Neuronal stem cell (in vitro differentiated cells): ENCODE measurements around the gene CYB561D2.

Experiments used
- DNase-seq: peaks from one replicate; pipeline ENCODE4 v3.0.0-alpha.2; 2013; ENCODE audit warnings: low spot score
- H2AFZ ChIP-seq: one replicate; pipeline ENCODE4 v1.6.1; 2013; ENCODE audit warnings: mild to moderate bottlenecking, low read length, inconsistent platforms
- H2AK5ac ChIP-seq: 2 replicates; pipeline ENCODE4 v1.6.1; 2013; ENCODE audit warnings: low read depth, mild to moderate bottlenecking, inconsistent platforms, low read length, moderate library complexity, mixed read lengths
- H2BK120ac ChIP-seq: 2 replicates; pipeline ENCODE4 v1.6.1; 2013; ENCODE audit warnings: low read depth, mild to moderate bottlenecking, inconsistent platforms, low read length, moderate library complexity, mixed read lengths
- H2BK12ac ChIP-seq: one replicate; pipeline ENCODE4 v1.6.1; 2013; ENCODE audit warnings: low read length, inconsistent platforms
- H2BK15ac ChIP-seq: 2 replicates; pipeline ENCODE4 v1.6.1; 2013; ENCODE audit warnings: mild to moderate bottlenecking, low read length, inconsistent platforms, mixed read lengths
- H2BK5ac ChIP-seq: one replicate; pipeline ENCODE4 v1.6.1; 2013; ENCODE audit warnings: inconsistent platforms, mild to moderate bottlenecking, low read length, moderate library complexity
- H3K14ac ChIP-seq: one replicate; pipeline ENCODE4 v1.6.1; 2013; ENCODE audit warnings: low read length, inconsistent platforms
- H3K18ac ChIP-seq: 2 replicates; pipeline ENCODE4 v1.6.1; 2013; ENCODE audit warnings: low read length, inconsistent platforms
- H3K23ac ChIP-seq: 2 replicates; pipeline ENCODE4 v1.6.1; 2013; ENCODE audit warnings: low read depth, mild to moderate bottlenecking, mixed read lengths, low read length, inconsistent platforms; ENCODE audit not compliant: poor library complexity
- H3K27ac ChIP-seq: replicated peaks from 3 replicates; pipeline ENCODE4 v1.5.1; 2013; ENCODE audit warnings: low read length, inconsistent platforms
- H3K27me3 ChIP-seq, 3 experiments: 2 replicates each; pipeline ENCODE4 v1.6.1; 2013; ENCODE audit warnings: low read length in 3 of 3, mild to moderate bottlenecking in 2 of 3, inconsistent platforms in 1 of 3, low read depth in 1 of 3, mixed read lengths in 1 of 3, moderate library complexity in 1 of 3; ENCODE audit not compliant: control insufficient read depth in 3 of 3, insufficient read depth in 3 of 3
- H3K36me3 ChIP-seq, 2 donors: replicated peaks in 1 of 2; 2 replicates each; pipeline ENCODE4 v1.6.1; 2013; ENCODE audit warnings: low read length in 2 of 2; ENCODE audit not compliant: control insufficient read depth in 2 of 2, insufficient read depth in 2 of 2
- H3K4ac ChIP-seq: 2 replicates; pipeline ENCODE4 v1.6.1; 2013; ENCODE audit warnings: inconsistent platforms, mild to moderate bottlenecking, low read length, moderate library complexity
- H3K4me1 ChIP-seq, 2 donors: 1 replicate in 1 of 2; 2 replicates in 1 of 2; pipeline ENCODE4 v1.6.1; 2013; ENCODE audit warnings: low read length in 2 of 2, low read depth in 1 of 2; ENCODE audit not compliant: control insufficient read depth in 2 of 2, insufficient read depth in 1 of 2
- H3K4me2 ChIP-seq: one replicate; pipeline ENCODE4 v1.6.1; 2013; ENCODE audit warnings: mild to moderate bottlenecking, low read length, inconsistent platforms; ENCODE audit not compliant: insufficient read depth, poor library complexity, severe bottlenecking
- H3K4me3 ChIP-seq, 2 donors: 2 replicates each; pipeline ENCODE4 v1.5.1; 2013; ENCODE audit warnings: low read length in 2 of 2, mild to moderate bottlenecking in 2 of 2, inconsistent platforms in 1 of 2, moderate library complexity in 1 of 2
- H3K79me1 ChIP-seq: one replicate; pipeline ENCODE4 v1.6.1; 2013; ENCODE audit warnings: low read depth, mild to moderate bottlenecking, inconsistent platforms, low read length, moderate library complexity
- H3K9ac ChIP-seq: one replicate; pipeline ENCODE4 v1.6.1; 2013; ENCODE audit warnings: mild to moderate bottlenecking, low read depth, low read length, inconsistent platforms; ENCODE audit not compliant: poor library complexity
- H3K9me3 ChIP-seq, 2 donors: replicated peaks in 1 of 2; 2 replicates each; pipeline versions ENCODE3 to v1.6.1; 2013; ENCODE audit warnings: low read length in 2 of 2, mild to moderate bottlenecking in 2 of 2, inconsistent platforms in 1 of 2, low read depth in 1 of 2, mixed read lengths in 1 of 2, moderate library complexity in 1 of 2; ENCODE audit not compliant: control insufficient read depth in 2 of 2, insufficient read depth in 1 of 2
- H4K8ac ChIP-seq: one replicate; pipeline ENCODE4 v1.6.1; 2013; ENCODE audit warnings: low read depth, mild to moderate bottlenecking, inconsistent platforms, low read length, moderate library complexity
- H4K91ac ChIP-seq: one replicate; pipeline ENCODE4 v1.6.1; 2013; ENCODE audit warnings: low read length, low read depth, mild to moderate bottlenecking, inconsistent platforms; ENCODE audit not compliant: poor library complexity
- WGBS, 2 donors: extraction: QIAGEN DNeasy Blood & Tissue Kit; methylation state at CpG; one replicate each; pipeline ENCODE4 v1.1.7; 2013; ENCODE audit warnings: missing lambda C conversion rate in 2 of 2, mixed read lengths in 1 of 2; ENCODE audit not compliant: insufficient read length in 2 of 2, insufficient replicate concordance in 1 of 2; ENCODE audit errors: extremely low coverage in 2 of 2; 5-methylcytosine and 5-hydroxymethylcytosine counted together

CYB561D2 gene

DNA sequence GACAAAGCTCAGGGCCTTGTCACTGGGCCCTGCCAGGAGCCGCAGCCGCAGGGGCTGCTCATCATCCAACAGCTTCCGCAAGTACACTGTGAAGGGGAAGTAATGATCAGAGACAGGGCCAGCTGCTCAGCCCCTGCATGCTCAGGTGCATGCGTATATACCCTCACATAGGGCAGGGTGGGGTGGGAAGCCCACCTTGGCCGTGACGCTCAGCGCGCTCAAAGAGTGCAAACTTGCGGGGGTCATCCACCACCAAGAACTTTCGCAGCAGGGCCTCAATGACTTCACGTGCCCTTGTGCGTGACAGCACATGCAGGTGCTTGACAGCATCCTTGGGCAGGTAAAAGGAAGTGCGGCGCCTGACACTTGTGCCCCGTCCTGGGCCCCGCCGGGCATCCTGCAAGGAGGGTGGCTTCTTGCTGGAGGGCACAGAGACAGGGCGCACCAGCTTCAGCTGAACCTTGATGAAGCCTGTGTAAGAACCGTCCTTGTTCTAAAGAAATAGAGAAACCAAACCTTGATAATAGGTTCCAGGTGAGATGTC is 19.2 kb upstream of the CYB561D2 start:
- Histone ChIP-seq H2AFZ (no peak overlapping the region), H3K36me3 (peaks cover 36 to 66% of the 10 kb centered on the region in 2 donors), H3K27ac (no peak overlapping the region), H3K23ac (no peak overlapping the region), H3K4me3 (no peak overlapping the region), H2BK5ac (no peak overlapping the region), H2BK12ac (no peak overlapping the region), H4K91ac (no peak overlapping the region), H4K8ac (no peak overlapping the region), H3K9me3 (no peaks in the 10 kb centered on the region), H3K4me2 (no peak overlapping the region), H2BK15ac (no peak overlapping the region), H3K79me1 (peaks cover 14% of the 10 kb centered on the region), H3K27me3 (no peaks in the 10 kb centered on the region), H3K4me1 (peaks cover 9 to 14% of the 10 kb centered on the region in 2 donors), H3K9ac (no peak overlapping the region), H3K18ac (no peak overlapping the region), H2AK5ac (no peak overlapping the region), H3K14ac (no peak overlapping the region), H2BK120ac (no peak overlapping the region), H3K4ac (no peak overlapping the region)
- WGBS, 2 donors = no CpG with 5 or more reads among the region's 19 CpGs
- DNase-seq = no peak

GRCh38 chr3:50333744-50334328 is 16.8 kb upstream of the CYB561D2 start:
- H3K4me3 ChIP-seq = no peak overlapping the region
- no peak overlapping the region for H2BK120ac ChIP-seq
- H3K4ac ChIP-seq = no peak overlapping the region
- no peak overlapping the region for H2AK5ac ChIP-seq
- H3K4me2 ChIP-seq = no peak overlapping the region
- H3K27me3 ChIP-seq = peaks cover 0 to 5% (median 2%) of the 10 kb centered on the region in 3 experiments
- H3K9ac ChIP-seq = no peak overlapping the region
- no peak overlapping the region for H4K91ac ChIP-seq
- no CpG with 5 or more reads among the region's 12 CpGs for WGBS, 2 donors
- no peak overlapping the region for H2BK5ac ChIP-seq
- no peak overlapping the region for H3K27ac ChIP-seq
- no peak overlapping the region for H3K23ac ChIP-seq
- peaks cover 10% of the 10 kb centered on the region for H3K79me1 ChIP-seq
- H2AFZ ChIP-seq = no peak overlapping the region
- no peak overlapping the region for H2BK12ac ChIP-seq
- H3K4me1 ChIP-seq = peaks cover 10 to 14% of the 10 kb centered on the region in 2 donors
- H3K18ac ChIP-seq = no peak overlapping the region
- no peaks in the 10 kb centered on the region for H3K9me3 ChIP-seq
- H3K36me3 ChIP-seq = peaks cover 36 to 62% of the 10 kb centered on the region in 2 donors
- H3K14ac ChIP-seq = no peak overlapping the region
- no peak for DNase-seq
- H2BK15ac ChIP-seq = no peak overlapping the region
- H4K8ac ChIP-seq = no peak overlapping the region

- DNase-seq = no peak
- Histone ChIP-seq H3K36me3 (peaks cover 33 to 58% of the 10 kb centered on the region in 2 donors), H3K9ac (peak overlapping the region; percentile 26), H3K27ac (no peak overlapping the region), H3K14ac (no peak overlapping the region), H3K23ac (no peak overlapping the region), H3K79me1 (peaks cover 10% of the 10 kb centered on the region), H2BK15ac (no peak overlapping the region), H2AK5ac (no peak overlapping the region), H3K4me3 (no peak overlapping the region), H2BK120ac (no peak overlapping the region), H3K27me3 (peaks cover 0 to 11% (median 5%) of the 10 kb centered on the region in 3 experiments), H4K91ac (no peak overlapping the region), H3K4me2 (no peak overlapping the region), H2AFZ (no peak overlapping the region), H4K8ac (no peak overlapping the region), H3K4me1 (peaks cover 10 to 14% of the 10 kb centered on the region in 2 donors), H3K18ac (no peak overlapping the region), H2BK12ac (no peak overlapping the region), H3K4ac (no peak overlapping the region), H3K9me3 (no peaks in the 10 kb centered on the region), H2BK5ac (no peak overlapping the region)
- no CpG with 5 or more reads among the region's 5 CpGs for WGBS, 2 donors
Observed at GRCh38 chr3:50334339-50335075, 16.2 kb upstream of the CYB561D2 start.
